Amygdala (tissue), 56 donors: Measurements from ENCODE around the gene BFSP1.

Experiments
- DNase-seq, 56 donors: peaks; one replicate each; lab custom pipeline; 2025; lab: John Stamatoyannopoulos, UW

BFSP1 gene

GRCh38 chr20:17558154-17558940, 27.2 kb upstream of the BFSP1 start:
- DNase-seq, result peak in 3 of 56 donors; percentile 1 to 25 (median 9)

GRCh38 chr20:17557675-17558006, 26.5 kb upstream of the BFSP1 start:
- DNase-seq, result no peak

- DNase-seq, result peak in 13 of 56 donors; percentile 1 to 31 (median 16)
Observed at GRCh38 chr20:17556837-17557674, 25.9 kb upstream of the BFSP1 start.

- no peak for DNase-seq
Observed at GRCh38 chr20:17555106-17555505, 23.9 kb upstream of the BFSP1 start.

- DNase-seq, result no peak
Observed at GRCh38 chr20:17549131-17549530, 18.0 kb upstream of the BFSP1 start.

GRCh38 chr20:17545127-17545526, 13.9 kb upstream of the BFSP1 start:
- DNase-seq, result no peak

- DNase-seq, result no peak
Observed at GRCh38 chr20:17543531-17544131, 12.5 kb upstream of the BFSP1 start.

- no peak for DNase-seq
Observed at GRCh38 chr20:17542993-17543412, 11.8 kb upstream of the BFSP1 start.

GRCh38 chr20:17542481-17542880, 11.3 kb upstream of the BFSP1 start:
- no peak for DNase-seq

- no peak for DNase-seq
Observed at GRCh38 chr20:17541996-17542395, 10.8 kb upstream of the BFSP1 start.

GRCh38 chr20:17541596-17541995, 10.4 kb upstream of the BFSP1 start:
- no peak for DNase-seq

- DNase-seq, result no peak
Observed at GRCh38 chr20:17538517-17539170, 7.5 kb upstream of the BFSP1 start.

- no peak for DNase-seq
Observed at GRCh38 chr20:17537959-17538358, 6.8 kb upstream of the BFSP1 start.

GRCh38 chr20:17536944-17537444, 5.8 kb upstream of the BFSP1 start:
- peak in 43 of 56 donors; percentile 6 to 80 (median 36) for DNase-seq

- DNase-seq, result no peak
Observed at GRCh38 chr20:17534077-17534476, 2.9 kb upstream of the BFSP1 start.

- peak in 7 of 56 donors; percentile 1 to 31 (median 9) for DNase-seq
Observed at GRCh38 chr20:17533396-17533795, 2.2 kb upstream of the BFSP1 start.

GRCh38 chr20:17531665-17532025, 466 bp upstream of the BFSP1 start:
- DNase-seq, result no peak

- no peak for DNase-seq
Observed at GRCh38 chr20:17530153-17530552, 1.0 kb downstream of the BFSP1 start.

- no peak for DNase-seq
Observed at GRCh38 chr20:17529586-17529985, 1.6 kb downstream of the BFSP1 start.

GRCh38 chr20:17525650-17526049, 5.5 kb downstream of the BFSP1 start:
- peak in 3 of 56 donors; percentile 2 to 7 (median 6) for DNase-seq

GRCh38 chr20:17525132-17525531, 6.0 kb downstream of the BFSP1 start:
- no peak for DNase-seq
